GM12874 (cell line): Measurements from ENCODE around the gene NCOA3.

Source experiments
- TF ChIP-seq, protein P1 (sequence below): IDR thresholded peaks from 2 replicates; pipeline ENCODE4 v1.5.1; 2011; ENCODE audit warnings: low read depth, mild to moderate bottlenecking, control low read depth, low read length, moderate library complexity; ENCODE audit not compliant: insufficient read depth

Gene NCOA3

DNA sequence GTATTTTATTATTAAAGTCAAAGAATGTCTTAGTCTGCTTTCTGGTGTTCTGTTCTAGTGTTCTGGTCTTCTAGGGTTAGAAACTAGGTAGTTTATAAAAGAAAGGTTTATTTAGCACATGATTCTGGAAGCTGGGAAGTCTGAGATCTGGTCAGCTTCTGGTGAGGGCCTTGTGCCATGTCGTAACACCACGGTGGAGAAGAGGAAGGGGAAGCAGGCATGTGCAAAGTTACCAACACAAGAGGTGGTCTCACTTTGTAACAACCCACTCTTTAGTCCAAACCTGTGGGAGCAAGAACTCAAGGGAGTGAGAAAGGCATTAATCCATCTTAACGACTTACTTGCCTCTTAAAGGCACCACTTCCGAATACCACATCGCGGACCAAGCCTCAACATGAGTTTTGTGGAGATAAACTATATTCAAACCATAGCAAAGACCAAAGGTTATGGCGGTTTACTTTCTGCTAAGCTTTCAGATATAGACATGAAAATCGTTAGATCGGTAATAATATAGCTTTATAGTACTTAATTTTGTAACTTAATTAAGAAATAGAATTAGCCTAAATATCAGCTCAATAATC, 99.4 kb downstream of the NCOA3 start:
- TF ChIP-seq, protein P1, sequence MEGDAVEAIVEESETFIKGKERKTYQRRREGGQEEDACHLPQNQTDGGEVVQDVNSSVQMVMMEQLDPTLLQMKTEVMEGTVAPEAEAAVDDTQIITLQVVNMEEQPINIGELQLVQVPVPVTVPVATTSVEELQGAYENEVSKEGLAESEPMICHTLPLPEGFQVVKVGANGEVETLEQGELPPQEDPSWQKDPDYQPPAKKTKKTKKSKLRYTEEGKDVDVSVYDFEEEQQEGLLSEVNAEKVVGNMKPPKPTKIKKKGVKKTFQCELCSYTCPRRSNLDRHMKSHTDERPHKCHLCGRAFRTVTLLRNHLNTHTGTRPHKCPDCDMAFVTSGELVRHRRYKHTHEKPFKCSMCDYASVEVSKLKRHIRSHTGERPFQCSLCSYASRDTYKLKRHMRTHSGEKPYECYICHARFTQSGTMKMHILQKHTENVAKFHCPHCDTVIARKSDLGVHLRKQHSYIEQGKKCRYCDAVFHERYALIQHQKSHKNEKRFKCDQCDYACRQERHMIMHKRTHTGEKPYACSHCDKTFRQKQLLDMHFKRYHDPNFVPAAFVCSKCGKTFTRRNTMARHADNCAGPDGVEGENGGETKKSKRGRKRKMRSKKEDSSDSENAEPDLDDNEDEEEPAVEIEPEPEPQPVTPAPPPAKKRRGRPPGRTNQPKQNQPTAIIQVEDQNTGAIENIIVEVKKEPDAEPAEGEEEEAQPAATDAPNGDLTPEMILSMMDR: no peak

DNA sequence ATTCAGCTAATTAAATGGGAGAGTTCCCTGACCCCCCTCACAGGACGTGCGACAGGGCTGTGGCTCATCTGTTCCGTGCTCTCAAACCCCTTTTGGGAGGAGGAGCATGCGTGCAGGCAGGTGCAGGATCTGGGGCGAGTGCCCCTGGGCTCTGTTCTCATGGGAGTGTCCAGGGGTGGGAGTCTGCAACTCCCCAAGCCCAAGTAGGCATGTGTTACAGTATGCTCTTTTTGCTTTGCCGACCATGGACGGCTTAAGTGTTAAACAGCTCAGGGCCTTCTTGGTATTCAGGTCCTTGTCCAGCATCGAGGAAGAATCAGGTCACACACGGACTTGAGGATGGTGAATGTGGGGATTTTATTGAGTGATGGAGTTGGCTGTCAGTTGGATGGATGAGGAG, 101.6 kb downstream of the NCOA3 start:
- TF ChIP-seq, protein P1: no peak

DNA sequence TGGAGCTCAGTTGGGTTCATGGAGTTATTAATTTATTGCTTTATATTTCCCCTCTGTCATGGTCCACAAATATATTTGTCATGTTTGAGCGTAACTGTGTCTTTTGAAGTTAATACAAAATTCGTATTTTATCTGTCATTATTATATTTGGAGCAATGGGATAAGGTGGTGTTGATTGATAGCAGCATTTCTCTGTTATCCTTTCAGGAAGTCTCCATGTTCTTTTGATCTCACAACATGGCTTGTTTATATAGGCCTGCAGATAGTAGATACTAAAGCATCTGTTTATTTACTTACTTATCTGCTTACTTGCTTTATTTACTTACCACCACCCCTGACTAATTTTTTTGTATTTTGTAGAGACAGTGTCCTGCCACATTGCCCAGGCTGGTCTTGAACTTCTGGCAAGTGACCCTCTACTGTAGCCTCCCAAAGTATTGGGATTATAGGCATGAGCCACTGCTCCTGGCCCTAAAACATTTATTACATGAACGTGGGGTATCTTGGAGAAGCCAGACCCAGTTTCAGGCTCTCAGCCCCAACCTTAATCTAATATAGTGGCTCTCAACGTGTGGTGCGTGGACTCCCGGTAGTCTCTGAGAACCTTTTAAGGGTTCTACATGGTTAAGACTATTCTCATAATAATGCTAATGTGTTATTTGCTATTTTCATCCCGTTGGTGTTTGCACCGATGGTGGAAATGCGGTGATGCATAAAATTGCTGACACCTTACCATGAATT, 104.2 kb downstream of the NCOA3 start:
- TF ChIP-seq, protein P1: no peak

DNA sequence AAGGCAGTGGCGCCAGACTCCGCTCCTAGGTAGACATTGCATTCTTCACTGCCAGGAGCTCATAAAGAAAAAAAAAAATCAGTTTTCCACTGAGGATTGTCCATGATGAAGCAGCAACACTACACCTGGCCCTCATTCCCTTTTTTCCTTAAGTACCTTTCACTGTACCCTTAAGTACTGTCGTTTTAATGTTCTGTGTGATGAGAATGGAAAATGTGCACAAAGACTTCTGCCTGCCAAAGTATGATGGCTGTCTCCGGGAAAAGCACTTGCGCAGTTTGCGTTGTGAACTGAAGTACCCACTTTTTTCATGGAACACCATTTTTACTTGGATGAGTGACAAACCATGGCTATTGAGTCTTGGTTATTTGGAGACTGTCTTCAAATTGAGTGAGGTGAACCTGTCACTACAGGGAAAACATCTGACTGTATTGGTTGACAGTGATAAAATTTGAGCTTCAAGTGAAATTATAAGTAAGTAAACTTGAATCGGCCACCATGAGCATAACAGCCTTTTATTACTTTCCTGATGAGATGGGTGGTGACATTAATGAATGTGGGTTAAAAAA, 104.8 kb downstream of the NCOA3 start:
- TF ChIP-seq, protein P1: no peak

DNA sequence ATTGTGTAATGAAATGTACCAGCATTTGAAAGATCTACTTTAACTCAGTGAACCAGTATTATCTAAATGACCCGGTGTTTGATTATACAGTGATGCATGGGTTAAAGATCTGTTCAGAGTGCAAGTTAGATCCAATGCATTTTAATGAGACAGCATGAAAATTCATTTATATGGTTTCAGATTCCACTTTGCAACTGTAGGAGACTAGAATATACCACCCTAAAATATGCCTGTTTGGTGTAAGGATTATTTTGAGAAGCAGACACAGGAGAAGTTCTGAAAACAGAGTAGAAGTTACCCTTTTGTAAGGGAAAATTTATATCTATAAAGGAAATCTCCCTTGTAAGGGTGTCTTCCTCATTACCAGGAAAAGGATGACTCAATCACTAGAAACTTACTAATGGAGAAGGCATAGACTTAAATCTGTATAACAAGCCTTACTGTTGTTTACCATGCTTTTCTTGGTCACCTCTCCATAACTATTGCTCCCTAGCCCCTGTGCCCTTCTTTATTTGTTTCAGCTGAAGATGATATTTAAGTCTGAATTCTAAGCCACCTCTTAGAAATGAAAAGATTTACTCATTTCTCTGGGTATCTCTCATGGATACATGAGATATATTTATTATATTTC, 105.4 kb downstream of the NCOA3 start:
- TF ChIP-seq, protein P1: no peak

DNA sequence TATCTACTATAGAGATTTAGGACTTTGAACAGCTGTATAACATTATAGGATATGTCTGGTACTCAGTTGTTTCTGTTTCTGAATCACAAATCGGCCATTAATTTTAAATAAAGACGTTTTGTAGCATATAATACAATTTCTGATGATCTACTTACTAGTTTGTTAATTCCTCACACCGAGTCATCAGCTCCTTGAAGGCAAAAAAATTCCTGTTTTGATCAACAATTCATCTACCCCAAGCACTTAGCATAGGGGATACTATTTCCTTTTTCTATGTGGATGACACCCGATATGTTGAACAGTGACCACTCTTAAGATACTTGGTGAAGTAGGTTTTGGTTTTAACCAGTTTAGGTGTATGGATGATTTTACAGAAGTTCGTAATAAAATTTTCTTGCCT, 107.3 kb downstream of the NCOA3 start:
- TF ChIP-seq, protein P1: no peak

DNA sequence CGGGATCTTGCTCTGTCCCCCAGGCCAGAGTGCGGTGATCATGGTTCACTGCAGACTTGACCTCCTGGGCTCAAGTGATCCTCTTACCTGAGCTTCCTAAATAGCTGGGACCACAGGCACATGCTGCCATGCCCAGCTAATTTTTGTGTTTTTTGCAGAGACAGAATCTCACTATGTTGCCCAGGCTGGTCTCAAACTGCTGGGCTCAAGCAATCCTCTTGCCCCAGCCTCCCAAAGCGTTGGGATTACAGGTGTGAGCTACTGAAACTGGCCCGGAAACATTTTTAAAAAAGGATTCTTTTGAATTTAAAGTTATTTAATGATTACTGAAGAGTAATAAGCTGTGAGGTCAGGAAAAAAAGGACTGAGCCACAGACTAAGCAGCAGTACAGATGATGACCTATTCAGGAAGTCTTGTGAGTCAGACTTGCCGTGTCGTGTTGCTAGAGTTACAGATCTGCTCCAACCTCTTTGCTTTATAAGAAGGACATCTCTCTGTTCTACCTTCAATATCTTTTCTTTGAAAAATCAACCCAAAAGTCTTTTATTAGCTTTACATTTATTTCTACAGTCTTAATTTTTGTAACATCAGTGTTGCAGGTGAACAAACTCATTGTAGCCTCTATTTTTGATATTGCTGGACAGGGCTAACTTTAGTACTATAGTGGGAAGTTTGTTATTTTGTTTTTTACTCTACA, 108.7 kb downstream of the NCOA3 start:
- TF ChIP-seq, protein P1: no peak
